ENCODE results near the gene SBNO2. TPM values are rescaled to one million over a fixed set of nuclear protein-coding genes. Genes with fewer than 3 reads are reported as not detected.

SBNO2 gene
- total RNA-seq, 4 donors from 2014 or later, result 33.1 to 208 (median 61.9) TPM

GRCh38 chr19:1143828-1144399 lies 30.2 kb downstream of the SBNO2 start:
- no peak for TF ChIP-seq CTCF (IDR thresholded peaks at IDR 0.05)
- no peak for DNase-seq (ENCODE audit: low spot score)
- no peak for ATAC-seq (ENCODE audit: low FRiP score)

DNA sequence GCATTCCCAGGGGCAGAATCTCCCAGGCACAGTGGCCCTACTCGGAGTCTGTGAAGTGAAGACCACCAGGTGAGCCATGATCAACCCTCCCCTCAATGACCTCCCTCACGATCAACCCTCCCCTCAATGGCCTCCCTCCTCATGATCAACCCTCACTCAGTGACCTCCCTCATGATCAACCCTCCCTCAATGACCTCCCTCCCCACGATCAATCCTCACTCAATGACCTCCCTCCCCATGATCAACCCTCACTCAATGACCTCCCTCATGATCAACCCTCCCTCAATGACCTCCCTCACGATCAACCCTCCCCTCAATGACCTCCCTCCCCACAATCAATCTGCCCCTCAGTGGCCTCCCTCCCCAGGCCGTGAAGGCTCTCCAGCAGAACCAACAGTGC lies 32.1 kb downstream of the SBNO2 start:
- no peak for TF ChIP-seq CTCF (IDR thresholded peaks at IDR 0.05)
- no peak for DNase-seq (ENCODE audit: low spot score)
- peak; percentile 49 for ATAC-seq (ENCODE audit: low FRiP score)

GRCh38 chr19:1140272-1141027 lies 33.6 kb downstream of the SBNO2 start:
- ATAC-seq (ENCODE audit: low FRiP score) (peak; percentile 2), DNase-seq (ENCODE audit: low spot score) (no peak)
- no peak for TF ChIP-seq CTCF (IDR thresholded peaks at IDR 0.05)

- no peak for ATAC-seq (ENCODE audit: low FRiP score)
- no peak for TF ChIP-seq CTCF (IDR thresholded peaks at IDR 0.05)
These were observed 34.9 kb downstream of the SBNO2 start for GRCh38 chr19:1139126-1139525.

GRCh38 chr19:1138121-1138520 lies 35.9 kb downstream of the SBNO2 start:
- no peak for DNase-seq (ENCODE audit: low spot score)
- ATAC-seq (ENCODE audit: low FRiP score), result no peak
- TF ChIP-seq CTCF (IDR thresholded peaks at IDR 0.05), result no peak

More at GRCh38 chr19:1139126-1139525, 34.9 kb downstream of the SBNO2 start:
- no peak for DNase-seq (ENCODE audit: low spot score)

DNA sequence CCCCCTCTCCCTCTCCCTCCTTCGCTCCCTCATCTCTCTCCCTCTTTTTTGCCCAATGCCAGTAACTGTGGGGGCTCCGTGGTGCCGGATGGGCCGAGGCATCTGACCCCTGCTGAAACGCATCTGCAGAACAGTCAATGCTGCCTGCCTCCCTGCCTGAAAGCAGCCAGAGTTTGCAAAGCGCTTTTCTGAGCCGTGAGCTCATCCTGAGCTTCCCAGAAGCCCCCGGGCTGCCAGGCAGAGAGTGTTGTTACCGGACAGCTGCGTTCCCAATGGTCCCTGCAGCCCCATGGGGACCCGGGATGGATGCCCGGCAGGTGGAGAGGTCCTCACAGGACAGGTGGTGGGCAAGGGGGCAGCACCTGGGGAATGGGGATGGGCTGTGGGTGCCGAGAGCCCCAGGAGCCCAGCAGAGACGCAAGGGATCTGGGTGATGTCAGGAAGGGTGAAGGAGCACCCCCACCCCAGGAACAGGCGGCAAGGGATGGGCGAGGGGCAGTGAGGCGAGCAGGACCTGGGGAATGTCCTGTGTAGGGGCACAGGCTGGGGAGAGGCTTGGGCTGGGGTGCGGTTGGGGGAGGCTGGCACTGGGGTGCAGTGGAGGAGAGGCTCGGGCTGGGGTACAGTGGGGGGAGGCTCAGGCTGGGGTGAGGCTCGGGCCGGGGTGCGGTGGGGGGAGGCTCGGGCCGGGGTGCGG lies 37.3 kb downstream of the SBNO2 start:
- ATAC-seq (ENCODE audit: low FRiP score) (no peak), DNase-seq (ENCODE audit: low spot score) (no peak)
- no peak for TF ChIP-seq CTCF (IDR thresholded peaks at IDR 0.05)
